ENCODE data around the gene B4GAT1. TPM values are rescaled to one million over a fixed set of nuclear protein-coding genes. Genes with fewer than 3 reads are reported as not detected.

Gene B4GAT1
- total and polyA plus RNA-seq, 4 donors: 12.0 to 20.8 (median 17.6) TPM

- Histone ChIP-seq H3K4me3 (ENCODE audit: low read depth in 1 of 3, low read length in 3 of 3) (no peak overlapping the region), H3K4me1 (ENCODE audit: control insufficient read depth in 4 of 4, insufficient read depth in 4 of 4, low read length in 3 of 4) (peaks cover 0 to 1% (median 0%) of the 10 kb centered on the region in 4 donors), H3K9me3 (ENCODE audit: control insufficient read depth in 4 of 4, low read length in 3 of 4) (no peaks in the 10 kb centered on the region), H3K9ac (ENCODE audit: low read depth in 1 of 2, low read length in 2 of 2) (no peak overlapping the region), H3K36me3 (ENCODE audit: control insufficient read depth in 4 of 4, insufficient read depth in 3 of 4, low read depth in 1 of 4, low read length in 3 of 4) (no peaks in the 10 kb centered on the region), H3K27me3 (ENCODE audit: control insufficient read depth in 4 of 4, insufficient read depth in 4 of 4, low read length in 3 of 4) (no peaks in the 10 kb centered on the region), H3K27ac (ENCODE audit: low read depth in 1 of 2, low read length in 2 of 2) (no peak overlapping the region)
- WGBS: 77% methylated on average over 6 of the region's 6 CpGs
- TF ChIP-seq ATF3 (IDR thresholded peaks at IDR 0.05): no peak
- no peak for DNase-seq (ENCODE audit: low spot score)
Measured at GRCh38 chr11:66391322-66391721, 43.9 kb upstream of the B4GAT1 start.

GRCh38 chr11:66388780-66389386 is 41.5 kb upstream of the B4GAT1 start:
- Histone ChIP-seq H3K27ac (ENCODE audit: low read depth in 1 of 2, low read length in 2 of 2) (no peak overlapping the region), H3K36me3 (ENCODE audit: control insufficient read depth in 4 of 4, insufficient read depth in 3 of 4, low read depth in 1 of 4, low read length in 3 of 4) (no peaks in the 10 kb centered on the region), H3K4me1 (ENCODE audit: control insufficient read depth in 4 of 4, insufficient read depth in 4 of 4, low read length in 3 of 4) (peaks cover 0 to 5% (median under 1%) of the 10 kb centered on the region in 4 donors), H3K27me3 (ENCODE audit: control insufficient read depth in 4 of 4, insufficient read depth in 4 of 4, low read length in 3 of 4) (no peaks in the 10 kb centered on the region), H3K9ac (ENCODE audit: low read depth in 1 of 2, low read length in 2 of 2) (no peak overlapping the region), H3K4me3 (ENCODE audit: low read depth in 1 of 3, low read length in 3 of 3) (no peak overlapping the region), H3K9me3 (ENCODE audit: control insufficient read depth in 4 of 4, low read length in 3 of 4) (no peaks in the 10 kb centered on the region)
- DNase-seq (ENCODE audit: low spot score): peak; percentile 64
- TF ChIP-seq CTCF (IDR thresholded peaks at IDR 0.05; ENCODE audit: low read depth, low read length, missing input control) (peak; percentile 61), SP1 (IDR thresholded peaks at IDR 0.05) (no peak), RAD21 (IDR thresholded peaks at IDR 0.05) (peak; percentile 72 to 74)
- 34% methylated on average over 8 of the region's 8 CpGs for WGBS

GRCh38 chr11:66386171-66387069 is 39.0 kb upstream of the B4GAT1 start:
- peak; percentile 82 for DNase-seq (ENCODE audit: low spot score)
- TF ChIP-seq RXRA (IDR thresholded peaks at IDR 0.05) (peak in 1 of 2 donors; percentile 21), FOXA1 (IDR thresholded peaks at IDR 0.05) (no peak), REST (IDR thresholded peaks at IDR 0.05) (peak; percentile 37), TAF1 (conservative IDR thresholded peaks at IDR 0.05) (no peak), GABPA (IDR thresholded peaks at IDR 0.05 in 1 of 2, conservative IDR thresholded peaks at IDR 0.05 in 1 of 2) (no peak), CTCF (IDR thresholded peaks at IDR 0.05; ENCODE audit: low read depth, low read length, missing input control) (peak; percentile 95), EGR1 (IDR thresholded peaks at IDR 0.05; ENCODE audit: low read depth in 2 of 2) (no peak), ATF3 (IDR thresholded peaks at IDR 0.05) (no peak), HNF4G (IDR thresholded peaks at IDR 0.05) (no peak), JUND (IDR thresholded peaks at IDR 0.05) (peak in 1 of 2 donors; percentile 18), NR2F2 (IDR thresholded peaks at IDR 0.05) (no peak), RAD21 (IDR thresholded peaks at IDR 0.05) (peak; percentile 75 to 84), HNF4A (conservative IDR thresholded peaks at IDR 0.05) (peak in 1 of 2 donors; percentile 52)

More at GRCh38 chr11:66386171-66387069, 39.0 kb upstream of the B4GAT1 start:
- no peak overlapping the region for H3K9ac ChIP-seq (ENCODE audit: low read depth in 1 of 2, low read length in 2 of 2)
- peaks cover 0 to 5% (median under 1%) of the 10 kb centered on the region in 4 donors for H3K4me1 ChIP-seq (ENCODE audit: control insufficient read depth in 4 of 4, insufficient read depth in 4 of 4, low read length in 3 of 4)
- no peaks in the 10 kb centered on the region for H3K9me3 ChIP-seq (ENCODE audit: control insufficient read depth in 4 of 4, low read length in 3 of 4)
- no peak overlapping the region for H3K27ac ChIP-seq (ENCODE audit: low read depth in 1 of 2, low read length in 2 of 2)
- no peaks in the 10 kb centered on the region for H3K36me3 ChIP-seq (ENCODE audit: control insufficient read depth in 4 of 4, insufficient read depth in 3 of 4, low read depth in 1 of 4, low read length in 3 of 4)
- whole genome bisulfite sequencing: 9% methylated on average over 20 of the region's 20 CpGs
- no peaks in the 10 kb centered on the region for H3K27me3 ChIP-seq (ENCODE audit: control insufficient read depth in 4 of 4, insufficient read depth in 4 of 4, low read length in 3 of 4)
- H3K4me3 ChIP-seq (ENCODE audit: low read depth in 1 of 3, low read length in 3 of 3): peak overlapping the region in 1 of 3 donors; percentile 15

Measured in liver (tissue), 9 donors.